ENCODE results near the gene ACKR4. TPM values are rescaled to one million over a fixed set of nuclear protein-coding genes. Genes with fewer than 3 reads are reported as not detected.

Gene ACKR4
- total and polyA plus RNA-seq, 4 donors, result 2.0 to 5.8 (median 4.0) TPM

DNA sequence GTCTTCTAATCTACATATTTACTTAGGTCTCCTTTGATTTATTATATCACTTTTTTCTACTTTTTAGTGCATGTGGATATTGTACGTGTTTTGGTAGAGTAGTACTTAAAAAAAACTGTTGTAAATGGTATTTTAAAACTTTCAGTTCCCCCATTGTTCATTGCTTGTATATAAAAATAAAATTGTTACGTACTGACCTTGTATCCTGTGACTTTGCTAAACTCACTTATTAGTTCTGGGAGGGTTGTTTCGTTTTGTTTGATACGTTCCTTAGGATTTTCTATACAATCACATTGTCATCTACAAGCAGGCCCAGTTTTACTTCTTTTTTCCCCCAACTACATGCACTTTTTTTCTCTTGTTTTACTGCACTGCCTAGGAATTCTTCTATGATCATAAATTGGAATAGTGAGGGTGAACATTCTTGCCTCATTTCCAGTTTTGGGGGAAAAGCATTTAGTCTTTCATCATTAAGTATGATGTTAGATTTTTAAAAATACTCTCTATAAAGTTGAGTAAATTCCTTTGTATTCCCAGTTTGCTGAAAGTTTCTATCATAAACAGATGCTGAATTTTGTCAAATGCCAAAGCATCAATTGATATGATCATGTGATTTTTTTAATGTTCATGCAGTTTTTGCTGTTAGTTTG is 33.5 kb upstream of the ACKR4 start:
- Histone ChIP-seq H3K27ac (ENCODE audit: low read depth in 1 of 2, low read length in 1 of 2) (no peak overlapping the region), H3K9me3 (ENCODE audit: control insufficient read depth in 4 of 4, insufficient read depth in 3 of 4, low read length in 3 of 4) (no peaks in the 10 kb centered on the region), H3K9ac (ENCODE audit: insufficient read depth in 1 of 2, low read length in 2 of 2) (no peak overlapping the region), H3K4me3 (no peak overlapping the region), H3K36me3 (ENCODE audit: control insufficient read depth in 4 of 4, insufficient read depth in 4 of 4, low read length in 4 of 4) (peaks cover 0 to 11% (median 3%) of the 10 kb centered on the region in 4 donors), H3K27me3 (ENCODE audit: control insufficient read depth in 3 of 3, insufficient read depth in 3 of 3, low read length in 2 of 3) (no peaks in the 10 kb centered on the region), H3K4me1 (ENCODE audit: control insufficient read depth in 5 of 5, insufficient read depth in 5 of 5, low read length in 5 of 5) (no peaks in the 10 kb centered on the region)
- DNase-seq (no peak), ATAC-seq (ENCODE audit: insufficient read depth, low FRiP score) (no peak)
- TF ChIP-seq CTCF (IDR thresholded peaks at IDR 0.05; ENCODE audit: control extremely low read depth, extremely low read depth), result no peak
- 80 to 83% methylated on average over 4 of the region's 4 CpGs for WGBS, 2 donors

DNA sequence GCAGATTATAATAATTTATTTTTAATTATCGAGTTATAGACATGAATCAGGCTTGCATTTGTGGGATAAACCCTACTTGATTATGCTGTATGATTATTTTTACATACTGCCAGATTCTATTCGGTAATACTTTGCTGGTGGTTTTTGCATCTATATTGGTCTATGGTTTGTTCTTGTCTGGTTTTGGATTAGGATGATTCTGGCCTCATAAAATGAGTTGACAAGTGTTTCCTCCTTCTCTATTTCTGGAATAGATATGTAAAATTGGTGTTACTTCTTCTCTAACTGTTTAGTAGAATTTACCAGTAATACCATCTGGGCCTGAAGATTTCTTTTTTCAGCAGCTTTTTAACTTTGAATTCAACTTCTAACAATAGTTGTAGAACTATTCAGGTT is 33.0 kb upstream of the ACKR4 start:
- H3K36me3 ChIP-seq (ENCODE audit: control insufficient read depth in 4 of 4, insufficient read depth in 4 of 4, low read length in 4 of 4), result peaks cover 0 to 11% (median 2%) of the 10 kb centered on the region in 4 donors
- H3K9ac ChIP-seq (ENCODE audit: insufficient read depth in 1 of 2, low read length in 2 of 2), result no peak overlapping the region
- H3K4me1 ChIP-seq (ENCODE audit: control insufficient read depth in 5 of 5, insufficient read depth in 5 of 5, low read length in 5 of 5), result no peaks in the 10 kb centered on the region
- H3K4me3 ChIP-seq, result no peak overlapping the region
- no peaks in the 10 kb centered on the region for H3K9me3 ChIP-seq (ENCODE audit: control insufficient read depth in 4 of 4, insufficient read depth in 3 of 4, low read length in 3 of 4)
- DNase-seq (no peak), ATAC-seq (ENCODE audit: insufficient read depth, low FRiP score) (no peak)
- H3K27me3 ChIP-seq (ENCODE audit: control insufficient read depth in 3 of 3, insufficient read depth in 3 of 3, low read length in 2 of 3), result no peaks in the 10 kb centered on the region
- WGBS, 2 donors, result 90 to 98% methylated on average over 2 of the region's 2 CpGs
- no peak overlapping the region for H3K27ac ChIP-seq (ENCODE audit: low read depth in 1 of 2, low read length in 1 of 2)
- no peak for TF ChIP-seq CTCF (IDR thresholded peaks at IDR 0.05; ENCODE audit: control extremely low read depth, extremely low read depth)

- H3K27me3 ChIP-seq (ENCODE audit: control insufficient read depth in 3 of 3, insufficient read depth in 3 of 3, low read length in 2 of 3), result no peaks in the 10 kb centered on the region
- H3K9me3 ChIP-seq (ENCODE audit: control insufficient read depth in 4 of 4, insufficient read depth in 3 of 4, low read length in 3 of 4), result peaks cover 0 to 7% (median 1%) of the 10 kb centered on the region in 4 donors
- H3K4me3 ChIP-seq, result no peak overlapping the region
- ATAC-seq (ENCODE audit: insufficient read depth, low FRiP score) (no peak), DNase-seq (no peak)
- TF ChIP-seq CTCF (IDR thresholded peaks at IDR 0.05; ENCODE audit: control extremely low read depth, extremely low read depth), result no peak
- H3K36me3 ChIP-seq (ENCODE audit: control insufficient read depth in 4 of 4, insufficient read depth in 4 of 4, low read length in 4 of 4), result peaks cover 0 to 6% (median 2%) of the 10 kb centered on the region in 4 donors
- no peaks in the 10 kb centered on the region for H3K4me1 ChIP-seq (ENCODE audit: control insufficient read depth in 5 of 5, insufficient read depth in 5 of 5, low read length in 5 of 5)
- H3K9ac ChIP-seq (ENCODE audit: insufficient read depth in 1 of 2, low read length in 2 of 2), result no peak overlapping the region
- WGBS, 2 donors, result 79 to 85% methylated on average over 2 of the region's 2 CpGs
- no peak overlapping the region for H3K27ac ChIP-seq (ENCODE audit: low read depth in 1 of 2, low read length in 1 of 2)
Observed at GRCh38 chr3:132568422-132568821, 28.6 kb upstream of the ACKR4 start.

DNA sequence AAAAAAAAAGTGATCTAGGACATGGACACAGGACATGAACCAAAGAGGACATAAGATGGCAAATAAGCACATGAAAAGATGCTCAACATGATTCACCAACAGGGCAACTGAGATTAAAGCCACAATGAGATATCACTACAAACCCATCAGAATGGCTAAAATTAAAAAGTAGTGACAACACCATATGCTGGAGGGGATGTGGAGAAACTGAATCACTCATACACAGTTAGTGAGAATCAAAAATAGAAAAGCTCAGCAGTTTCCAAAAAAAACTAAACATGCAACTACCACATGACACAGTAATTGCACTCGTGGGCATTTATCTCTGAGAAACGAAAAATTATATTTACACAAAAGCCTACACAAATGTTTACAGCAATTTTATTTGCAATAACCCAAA is 27.9 kb upstream of the ACKR4 start:
- no peak for ATAC-seq (ENCODE audit: insufficient read depth, low FRiP score)
- H3K4me3 ChIP-seq, result no peak overlapping the region
- TF ChIP-seq CTCF (IDR thresholded peaks at IDR 0.05; ENCODE audit: control extremely low read depth, extremely low read depth), result no peak
- no peaks in the 10 kb centered on the region for H3K27me3 ChIP-seq (ENCODE audit: control insufficient read depth in 3 of 3, insufficient read depth in 3 of 3, low read length in 2 of 3)
- no peak for DNase-seq
- peaks cover 0 to 6% (median 3%) of the 10 kb centered on the region in 4 donors for H3K36me3 ChIP-seq (ENCODE audit: control insufficient read depth in 4 of 4, insufficient read depth in 4 of 4, low read length in 4 of 4)
- peaks cover 0 to 7% (median 1%) of the 10 kb centered on the region in 4 donors for H3K9me3 ChIP-seq (ENCODE audit: control insufficient read depth in 4 of 4, insufficient read depth in 3 of 4, low read length in 3 of 4)
- H3K27ac ChIP-seq (ENCODE audit: low read depth in 1 of 2, low read length in 1 of 2), result peak overlapping the region in 1 of 2 donors; percentile 21
- WGBS, 2 donors, result 45 to 74% methylated on average over 2 of the region's 2 CpGs
- H3K4me1 ChIP-seq (ENCODE audit: control insufficient read depth in 5 of 5, insufficient read depth in 5 of 5, low read length in 5 of 5), result no peaks in the 10 kb centered on the region
- H3K9ac ChIP-seq (ENCODE audit: insufficient read depth in 1 of 2, low read length in 2 of 2), result no peak overlapping the region
